Dendritic cell treated with granulocyte-macrophage colony-stimulating factor and Interleukin-4, amounts not matched to agents 40 ng/mL and 50 ng/mL, for 4 days (primary cell): ENCODE measurements around the gene XYLT1.
"Not testable (repeated sequence)": the region's sequence is repeated elsewhere in the genome, so short reads cannot be mapped to it uniquely, and the experiment has no call there.

ENCODE experiments used
- H3K27ac Mint-ChIP-seq: one replicate; pipeline ENCODE4 v1.8.0; 2022; ENCODE audit warnings: mild to moderate bottlenecking, mixed read lengths
- H3K27me3 Mint-ChIP-seq: one replicate; pipeline ENCODE4 v1.8.0; 2022; ENCODE audit warnings: mild to moderate bottlenecking, mixed read lengths
- H3K36me3 Mint-ChIP-seq: one replicate; pipeline ENCODE4 v1.8.0; 2022; ENCODE audit warnings: low read depth, mixed read lengths
- H3K4me1 Mint-ChIP-seq: one replicate; pipeline ENCODE4 v1.8.0; 2022; ENCODE audit warnings: low read depth, mixed read lengths
- H3K4me3 Mint-ChIP-seq: one replicate; pipeline ENCODE4 v1.8.0; 2022; ENCODE audit warnings: mild to moderate bottlenecking, moderate library complexity, mixed read lengths
- H3K9me3 Mint-ChIP-seq: one replicate; pipeline ENCODE4 v1.8.0; 2022; ENCODE audit warnings: mixed read lengths
- intact Hi-C: fragments of 100-400 bp; cut with micrococcal nuclease; formaldehyde crosslinking; loops from one replicate; pipeline ENCODE4 v1.15.0; 2022

Gene XYLT1, protein sequence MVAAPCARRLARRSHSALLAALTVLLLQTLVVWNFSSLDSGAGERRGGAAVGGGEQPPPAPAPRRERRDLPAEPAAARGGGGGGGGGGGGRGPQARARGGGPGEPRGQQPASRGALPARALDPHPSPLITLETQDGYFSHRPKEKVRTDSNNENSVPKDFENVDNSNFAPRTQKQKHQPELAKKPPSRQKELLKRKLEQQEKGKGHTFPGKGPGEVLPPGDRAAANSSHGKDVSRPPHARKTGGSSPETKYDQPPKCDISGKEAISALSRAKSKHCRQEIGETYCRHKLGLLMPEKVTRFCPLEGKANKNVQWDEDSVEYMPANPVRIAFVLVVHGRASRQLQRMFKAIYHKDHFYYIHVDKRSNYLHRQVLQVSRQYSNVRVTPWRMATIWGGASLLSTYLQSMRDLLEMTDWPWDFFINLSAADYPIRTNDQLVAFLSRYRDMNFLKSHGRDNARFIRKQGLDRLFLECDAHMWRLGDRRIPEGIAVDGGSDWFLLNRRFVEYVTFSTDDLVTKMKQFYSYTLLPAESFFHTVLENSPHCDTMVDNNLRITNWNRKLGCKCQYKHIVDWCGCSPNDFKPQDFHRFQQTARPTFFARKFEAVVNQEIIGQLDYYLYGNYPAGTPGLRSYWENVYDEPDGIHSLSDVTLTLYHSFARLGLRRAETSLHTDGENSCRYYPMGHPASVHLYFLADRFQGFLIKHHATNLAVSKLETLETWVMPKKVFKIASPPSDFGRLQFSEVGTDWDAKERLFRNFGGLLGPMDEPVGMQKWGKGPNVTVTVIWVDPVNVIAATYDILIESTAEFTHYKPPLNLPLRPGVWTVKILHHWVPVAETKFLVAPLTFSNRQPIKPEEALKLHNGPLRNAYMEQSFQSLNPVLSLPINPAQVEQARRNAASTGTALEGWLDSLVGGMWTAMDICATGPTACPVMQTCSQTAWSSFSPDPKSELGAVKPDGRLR

GRCh38 chr16:17470908-17471718, at the start of gene XYLT1:
XYLT1 (minus strand) TSS chr16:17470960; CDS start chr16:17470796, 164 bp downstream.
- H3K27ac Mint-ChIP-seq, result peak within 1 kb of the TSS; percentile 70
- intact Hi-C loops, result no loop called here
- H3K4me1 Mint-ChIP-seq, result peaks cover 54% of the 10 kb centered on the region
- H3K4me3 Mint-ChIP-seq, result peak within 1 kb of the TSS; percentile 80
- peaks cover 35% of the 10 kb centered on the region for H3K27me3 Mint-ChIP-seq
- H3K36me3 Mint-ChIP-seq, result peaks cover 8% of the 10 kb centered on the region
- H3K9me3 Mint-ChIP-seq, result no peaks in the 10 kb centered on the region

GRCh38 chr16:17520111-17520510, 49.4 kb upstream of the XYLT1 start:
- no peak overlapping the region for H3K27ac Mint-ChIP-seq

GRCh38 chr16:17519101-17519955, 48.6 kb upstream of the XYLT1 start:
- no peak overlapping the region for H3K4me3 Mint-ChIP-seq
- no peaks in the 10 kb centered on the region for H3K9me3 Mint-ChIP-seq
- no peak overlapping the region for H3K27ac Mint-ChIP-seq
- no peaks in the 10 kb centered on the region for H3K36me3 Mint-ChIP-seq
- peaks cover 8% of the 10 kb centered on the region for H3K27me3 Mint-ChIP-seq
- intact Hi-C loops, result no loop called here
- H3K4me1 Mint-ChIP-seq, result no peaks in the 10 kb centered on the region

More at GRCh38 chr16:17520111-17520510, 49.4 kb upstream of the XYLT1 start:
- intact Hi-C loops, result no loop called here
- Mint-ChIP-seq H3K9me3 (no peaks in the 10 kb centered on the region), H3K4me3 (no peak overlapping the region), H3K36me3 (no peaks in the 10 kb centered on the region), H3K27me3 (peaks cover 8% of the 10 kb centered on the region), H3K4me1 (no peaks in the 10 kb centered on the region)

DNA sequence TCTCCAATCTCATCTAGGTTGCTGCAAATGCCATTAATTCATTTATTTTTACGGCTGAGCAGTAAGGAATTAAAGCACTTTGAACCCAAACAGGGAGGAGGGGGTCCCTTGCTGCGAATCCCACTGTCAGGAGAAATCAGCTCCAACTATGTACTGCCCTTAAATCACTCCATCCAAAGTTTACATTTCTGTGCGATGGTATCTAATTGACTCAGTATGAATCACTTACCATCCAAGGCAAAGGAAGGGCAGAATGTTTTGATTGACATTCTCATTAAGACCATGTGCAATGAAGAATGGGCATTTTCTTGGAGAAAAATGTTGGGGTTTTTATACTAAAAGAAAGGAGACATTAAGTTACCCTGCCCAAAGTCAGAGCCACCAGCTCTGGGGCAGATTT, 47.7 kb upstream of the XYLT1 start:
- H3K9me3 Mint-ChIP-seq, result no peaks in the 10 kb centered on the region
- no peaks in the 10 kb centered on the region for H3K4me1 Mint-ChIP-seq
- H3K36me3 Mint-ChIP-seq, result no peaks in the 10 kb centered on the region
- H3K27ac Mint-ChIP-seq, result no peak overlapping the region
- no peak overlapping the region for H3K4me3 Mint-ChIP-seq
- peaks cover 8% of the 10 kb centered on the region for H3K27me3 Mint-ChIP-seq
- intact Hi-C loops, result no loop called here

GRCh38 chr16:17515421-17516210, 44.9 kb upstream of the XYLT1 start:
- peaks cover 16% of the 10 kb centered on the region for H3K27me3 Mint-ChIP-seq
- intact Hi-C loops, result no loop called here
- H3K9me3 Mint-ChIP-seq, result no peaks in the 10 kb centered on the region
- H3K36me3 Mint-ChIP-seq, result no peaks in the 10 kb centered on the region
- no peaks in the 10 kb centered on the region for H3K4me1 Mint-ChIP-seq
- no peak overlapping the region for H3K4me3 Mint-ChIP-seq
- no peak overlapping the region for H3K27ac Mint-ChIP-seq

GRCh38 chr16:17512636-17513220, 42.0 kb upstream of the XYLT1 start:
- Mint-ChIP-seq H3K27ac (no peak overlapping the region), H3K36me3 (no peaks in the 10 kb centered on the region), H3K4me3 (no peak overlapping the region), H3K4me1 (no peaks in the 10 kb centered on the region), H3K9me3 (peaks cover 9% of the 10 kb centered on the region), H3K27me3 (peaks cover 16% of the 10 kb centered on the region)
- intact Hi-C loops, result no loop called here

GRCh38 chr16:17511340-17511739, 40.6 kb upstream of the XYLT1 start:
- Mint-ChIP-seq H3K36me3 (no peaks in the 10 kb centered on the region), H3K4me1 (no peaks in the 10 kb centered on the region), H3K27me3 (peaks cover 16% of the 10 kb centered on the region), H3K4me3 (no peak overlapping the region), H3K9me3 (peaks cover 9% of the 10 kb centered on the region), H3K27ac (no peak overlapping the region)
- intact Hi-C loops, result no loop called here

DNA sequence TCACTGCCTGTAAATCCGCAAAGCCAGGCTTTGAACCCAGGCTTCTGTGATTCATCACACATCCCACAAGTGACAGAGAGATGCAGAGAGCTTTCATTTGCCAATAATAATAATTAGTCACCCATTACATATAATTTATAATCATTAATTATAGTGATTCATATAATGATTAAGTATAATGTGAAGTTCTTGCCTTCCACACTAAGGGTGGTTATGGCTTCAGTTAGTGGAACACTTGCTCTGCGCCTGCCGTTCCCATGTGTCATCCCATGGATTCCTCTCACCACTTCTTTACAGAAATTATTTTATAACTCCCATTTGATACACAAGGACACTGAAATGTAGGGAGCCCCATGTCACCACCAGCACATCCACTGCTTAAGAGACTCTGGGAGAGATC, 39.8 kb upstream of the XYLT1 start:
- Mint-ChIP-seq H3K4me3 (no peak overlapping the region), H3K4me1 (no peaks in the 10 kb centered on the region), H3K9me3 (peaks cover 9% of the 10 kb centered on the region), H3K27me3 (peaks cover 14% of the 10 kb centered on the region), H3K36me3 (no peaks in the 10 kb centered on the region), H3K27ac (no peak overlapping the region)
- intact Hi-C loops, result no loop called here

GRCh38 chr16:17509194-17509593, 38.4 kb upstream of the XYLT1 start:
- H3K9me3 Mint-ChIP-seq, result peaks cover 9% of the 10 kb centered on the region
- intact Hi-C loops, result no loop called here
- H3K27me3 Mint-ChIP-seq, result peaks cover 14% of the 10 kb centered on the region
- H3K27ac Mint-ChIP-seq, result no peak overlapping the region
- H3K4me1 Mint-ChIP-seq, result no peaks in the 10 kb centered on the region
- no peak overlapping the region for H3K4me3 Mint-ChIP-seq
- H3K36me3 Mint-ChIP-seq, result no peaks in the 10 kb centered on the region

DNA sequence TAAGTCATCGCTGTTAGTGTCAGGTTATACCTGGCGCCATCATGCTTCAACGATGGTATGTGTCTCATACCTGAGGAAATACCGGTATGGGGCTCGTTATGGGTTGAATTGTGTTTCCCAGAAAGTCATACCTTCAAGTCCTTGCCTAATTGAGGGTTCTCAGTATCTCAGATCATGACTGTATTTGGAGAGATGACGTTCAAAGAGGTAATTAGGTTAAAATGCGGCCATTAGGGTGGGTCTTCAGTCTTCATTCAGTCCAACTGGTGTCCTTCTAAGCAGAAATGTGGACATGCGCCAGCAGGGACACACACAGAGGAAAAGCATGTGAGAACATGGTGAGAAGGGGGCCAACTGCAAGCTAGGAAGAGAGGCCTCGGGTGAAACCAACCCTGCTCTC, 37.5 kb upstream of the XYLT1 start:
- no peaks in the 10 kb centered on the region for H3K36me3 Mint-ChIP-seq
- H3K9me3 Mint-ChIP-seq, result peaks cover 9% of the 10 kb centered on the region
- no peak overlapping the region for H3K4me3 Mint-ChIP-seq
- intact Hi-C loops, result no loop called here
- H3K27ac Mint-ChIP-seq, result no peak overlapping the region
- H3K27me3 Mint-ChIP-seq, result peaks cover 14% of the 10 kb centered on the region
- no peaks in the 10 kb centered on the region for H3K4me1 Mint-ChIP-seq

DNA sequence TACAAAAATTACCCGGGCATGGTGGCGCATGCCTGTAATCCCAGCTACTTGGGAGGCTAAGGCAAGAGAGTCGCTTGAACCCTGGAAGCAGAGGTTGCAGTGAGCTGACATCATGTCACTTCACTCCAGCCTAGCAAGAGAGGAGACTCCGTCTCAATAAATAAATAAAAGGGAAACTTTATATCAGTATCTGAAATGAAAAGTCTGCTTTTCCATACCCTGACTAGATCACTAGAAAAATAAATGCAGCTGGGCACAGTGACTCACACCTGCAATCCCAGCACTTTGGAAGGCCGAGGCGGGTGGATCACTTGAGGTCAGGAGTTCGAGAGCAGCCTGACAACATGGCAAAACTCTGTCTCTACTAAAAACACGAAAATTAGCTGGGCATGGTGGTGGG, 36.8 kb upstream of the XYLT1 start:
- H3K4me1 Mint-ChIP-seq, H3K36me3 Mint-ChIP-seq, H3K27ac Mint-ChIP-seq, H3K4me3 Mint-ChIP-seq, intact Hi-C loops, H3K9me3 Mint-ChIP-seq: not testable (repeated sequence)
- peaks cover 16% of the 10 kb centered on the region for H3K27me3 Mint-ChIP-seq

DNA sequence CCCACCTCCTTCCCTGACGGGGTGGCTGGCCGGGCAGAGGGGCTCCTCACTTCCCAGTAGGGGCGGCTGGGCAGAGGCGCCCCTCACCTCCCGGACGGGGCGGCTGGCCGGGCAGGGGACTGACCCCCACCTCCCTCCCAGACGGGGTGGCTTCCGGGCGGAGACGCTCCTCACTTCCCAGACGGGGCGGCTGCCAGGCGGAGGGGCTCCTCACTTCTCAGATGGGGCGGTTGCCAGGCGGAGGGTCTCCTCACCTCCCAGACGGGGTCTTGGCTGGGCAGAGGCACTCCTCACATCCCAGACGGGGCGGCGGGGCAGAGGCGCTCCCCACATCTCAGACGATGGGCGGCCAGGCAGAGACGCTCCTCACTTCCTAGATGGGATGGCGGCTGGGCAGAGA, 35.1 kb upstream of the XYLT1 start:
- H3K4me3 Mint-ChIP-seq, H3K27ac Mint-ChIP-seq, intact Hi-C loops, H3K36me3 Mint-ChIP-seq, H3K27me3 Mint-ChIP-seq, H3K9me3 Mint-ChIP-seq, H3K4me1 Mint-ChIP-seq: not testable (repeated sequence)
